Measurements from ENCODE around the gene ETS1.

The ETS1 gene

DNA sequence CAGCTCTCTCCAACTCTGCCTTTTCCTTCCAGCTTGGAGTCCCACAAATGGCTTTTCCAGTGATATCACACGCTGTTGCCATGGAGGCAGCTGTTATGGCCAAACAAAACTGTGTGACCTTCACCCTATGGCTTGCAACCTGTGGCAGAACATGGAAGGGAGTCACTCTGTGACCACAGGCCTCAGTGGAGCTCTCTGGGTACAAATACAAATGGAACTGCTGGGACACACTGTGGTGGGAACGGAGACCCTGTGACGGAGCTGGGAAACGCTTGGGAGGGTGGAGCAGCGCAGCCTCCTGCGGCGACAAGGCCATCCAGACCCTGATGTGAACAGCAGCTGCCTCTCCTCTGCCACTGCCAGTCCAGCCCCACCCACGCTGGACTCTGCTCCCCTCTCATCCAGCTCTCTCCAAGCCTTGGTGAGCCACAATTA is 162.5 kb downstream of the ETS1 start:
- no peak overlapping the region for H3K4me3 ChIP-seq (ENCODE audit: low read length)
- TF ChIP-seq EZH2 (optimal IDR thresholded peaks at IDR 0.05; ENCODE audit: low read depth, low read length) = no peak
- TF ChIP-seq, protein P1, sequence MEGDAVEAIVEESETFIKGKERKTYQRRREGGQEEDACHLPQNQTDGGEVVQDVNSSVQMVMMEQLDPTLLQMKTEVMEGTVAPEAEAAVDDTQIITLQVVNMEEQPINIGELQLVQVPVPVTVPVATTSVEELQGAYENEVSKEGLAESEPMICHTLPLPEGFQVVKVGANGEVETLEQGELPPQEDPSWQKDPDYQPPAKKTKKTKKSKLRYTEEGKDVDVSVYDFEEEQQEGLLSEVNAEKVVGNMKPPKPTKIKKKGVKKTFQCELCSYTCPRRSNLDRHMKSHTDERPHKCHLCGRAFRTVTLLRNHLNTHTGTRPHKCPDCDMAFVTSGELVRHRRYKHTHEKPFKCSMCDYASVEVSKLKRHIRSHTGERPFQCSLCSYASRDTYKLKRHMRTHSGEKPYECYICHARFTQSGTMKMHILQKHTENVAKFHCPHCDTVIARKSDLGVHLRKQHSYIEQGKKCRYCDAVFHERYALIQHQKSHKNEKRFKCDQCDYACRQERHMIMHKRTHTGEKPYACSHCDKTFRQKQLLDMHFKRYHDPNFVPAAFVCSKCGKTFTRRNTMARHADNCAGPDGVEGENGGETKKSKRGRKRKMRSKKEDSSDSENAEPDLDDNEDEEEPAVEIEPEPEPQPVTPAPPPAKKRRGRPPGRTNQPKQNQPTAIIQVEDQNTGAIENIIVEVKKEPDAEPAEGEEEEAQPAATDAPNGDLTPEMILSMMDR (IDR thresholded peaks at IDR 0.05; ENCODE audit: low read length) = no peak
- no peak for TF ChIP-seq EZH2phosphoT487 (IDR thresholded peaks at IDR 0.05; ENCODE audit: low read length)
- no peaks in the 10 kb centered on the region for H3K79me2 ChIP-seq (ENCODE audit: low read length)

DNA sequence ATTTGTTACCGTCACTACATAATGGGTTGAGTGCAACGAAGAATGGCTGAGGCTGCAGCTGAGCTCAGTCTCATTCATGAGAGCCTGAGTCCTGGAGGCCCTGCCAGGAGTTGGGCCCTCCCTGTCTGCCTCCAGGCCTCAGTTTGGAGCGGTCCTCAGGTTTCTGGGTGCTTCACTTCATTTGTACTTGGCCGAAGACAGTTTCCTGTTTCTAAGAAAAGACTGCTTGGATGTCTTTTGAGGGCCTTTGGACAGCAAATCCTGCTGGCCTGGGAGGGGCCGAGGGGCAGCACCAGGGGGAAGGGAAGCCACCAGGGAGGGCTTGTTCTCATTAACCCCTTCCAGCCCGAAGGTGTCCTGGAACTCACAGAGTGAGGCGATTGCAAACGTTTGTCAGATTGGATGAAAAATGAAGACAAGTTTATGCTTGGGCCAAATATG is 163.1 kb downstream of the ETS1 start:
- H3K9me2 ChIP-seq (replicated peaks; ENCODE audit: insufficient read depth, low read length) = no peaks in the 10 kb centered on the region
- H3K9me3 ChIP-seq (replicated peaks; ENCODE audit: insufficient read depth, low read length) = no peaks in the 10 kb centered on the region
- H3K4me2 ChIP-seq (ENCODE audit: low read depth, low read length) = no peak overlapping the region
- H3F3A ChIP-seq (ENCODE audit: insufficient read depth, low read length) = no peaks in the 10 kb centered on the region
- no peaks in the 10 kb centered on the region for H3K4me1 ChIP-seq (ENCODE audit: low read length)
- TF ChIP-seq, protein P1 (IDR thresholded peaks at IDR 0.05; ENCODE audit: low read length) = no peak
- TF ChIP-seq EZH2 (optimal IDR thresholded peaks at IDR 0.05; ENCODE audit: low read depth, low read length) (no peak), EZH2phosphoT487 (IDR thresholded peaks at IDR 0.05; ENCODE audit: low read length) (no peak)
- H3K27ac ChIP-seq (ENCODE audit: low read length) = no peak overlapping the region
- H3K27me3 ChIP-seq (replicated peaks; ENCODE audit: insufficient read depth, low read length) = no peaks in the 10 kb centered on the region
- H4K20me1 ChIP-seq (ENCODE audit: insufficient read depth, low read length) = no peaks in the 10 kb centered on the region
- no peak overlapping the region for H3K9ac ChIP-seq (ENCODE audit: low read length)
- no peaks in the 10 kb centered on the region for H3K79me2 ChIP-seq (ENCODE audit: low read length)
- DNase-seq = no peak
- H3K36me3 ChIP-seq (replicated peaks; ENCODE audit: insufficient read depth, low read length) = no peaks in the 10 kb centered on the region
- no peak overlapping the region for H3K4me3 ChIP-seq (ENCODE audit: low read length)
- H2AFZ ChIP-seq (ENCODE audit: low read length) = no peak overlapping the region

More for the DNA sequence above, 162.5 kb downstream of the ETS1 start:
- H3K9me2 ChIP-seq (replicated peaks; ENCODE audit: insufficient read depth, low read length) = no peaks in the 10 kb centered on the region
- H3K27ac ChIP-seq (ENCODE audit: low read length) = no peak overlapping the region
- no peaks in the 10 kb centered on the region for H3K36me3 ChIP-seq (replicated peaks; ENCODE audit: insufficient read depth, low read length)
- no peaks in the 10 kb centered on the region for H3K27me3 ChIP-seq (replicated peaks; ENCODE audit: insufficient read depth, low read length)
- no peak overlapping the region for H2AFZ ChIP-seq (ENCODE audit: low read length)
- no peaks in the 10 kb centered on the region for H4K20me1 ChIP-seq (ENCODE audit: insufficient read depth, low read length)
- no peak overlapping the region for H3K9ac ChIP-seq (ENCODE audit: low read length)
- H3K9me3 ChIP-seq (replicated peaks; ENCODE audit: insufficient read depth, low read length) = no peaks in the 10 kb centered on the region
- H3K4me2 ChIP-seq (ENCODE audit: low read depth, low read length) = no peak overlapping the region
- H3K4me1 ChIP-seq (ENCODE audit: low read length) = no peaks in the 10 kb centered on the region
- H3F3A ChIP-seq (ENCODE audit: insufficient read depth, low read length) = no peaks in the 10 kb centered on the region
- no peak for DNase-seq

DNA sequence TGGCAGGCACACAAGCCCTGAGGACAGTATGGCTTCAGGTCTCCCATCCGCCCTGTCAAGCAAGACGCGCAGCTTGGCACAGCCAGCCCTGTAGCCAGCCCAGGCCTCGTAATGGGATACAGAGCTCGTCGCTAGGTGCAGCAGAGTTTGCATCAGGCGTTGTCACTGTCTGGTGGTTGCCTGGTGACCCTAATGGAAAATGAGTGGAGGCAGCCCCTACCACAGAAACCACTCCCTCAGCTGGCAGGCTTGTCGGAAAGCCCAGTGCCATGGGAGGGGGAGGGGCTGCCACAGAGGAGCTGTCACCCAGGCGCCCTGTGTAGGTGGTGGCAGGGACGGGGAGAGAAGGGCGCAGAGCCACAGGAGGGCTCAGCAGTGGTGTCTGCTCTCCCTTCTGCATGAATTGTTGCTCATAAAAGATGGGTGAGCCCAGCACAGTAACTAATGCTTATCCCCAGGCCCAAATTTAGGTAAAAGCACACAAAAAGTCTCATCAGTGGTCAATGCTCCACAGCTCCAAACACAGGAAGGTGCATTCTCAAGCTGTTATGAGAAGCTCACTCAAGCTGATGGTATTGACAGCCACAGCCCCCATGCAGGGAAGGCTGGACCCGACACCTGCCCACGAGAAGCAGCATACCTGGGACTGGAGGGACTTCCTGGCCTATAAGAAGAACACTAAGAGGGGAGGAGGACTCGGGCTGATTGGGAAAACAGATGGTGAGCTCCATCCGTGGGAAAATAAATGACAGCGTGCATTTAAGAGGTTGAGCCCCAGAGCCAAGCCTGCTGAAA is 164.6 kb downstream of the ETS1 start:
- no peak for DNase-seq

More for the DNA sequence above, 164.6 kb downstream of the ETS1 start:
- no peaks in the 10 kb centered on the region for H4K20me1 ChIP-seq (ENCODE audit: insufficient read depth, low read length)
- H3K9me3 ChIP-seq (replicated peaks; ENCODE audit: insufficient read depth, low read length) = no peaks in the 10 kb centered on the region
- H2AFZ ChIP-seq (ENCODE audit: low read length) = no peak overlapping the region
- no peak overlapping the region for H3K4me3 ChIP-seq (ENCODE audit: low read length)
- no peaks in the 10 kb centered on the region for H3K4me1 ChIP-seq (ENCODE audit: low read length)
- TF ChIP-seq EZH2phosphoT487 (IDR thresholded peaks at IDR 0.05; ENCODE audit: low read length) = no peak
- TF ChIP-seq, protein P1 (IDR thresholded peaks at IDR 0.05; ENCODE audit: low read length) = no peak
- TF ChIP-seq EZH2 (optimal IDR thresholded peaks at IDR 0.05; ENCODE audit: low read depth, low read length) = no peak
- H3F3A ChIP-seq (ENCODE audit: insufficient read depth, low read length) = no peaks in the 10 kb centered on the region
- no peaks in the 10 kb centered on the region for H3K27me3 ChIP-seq (replicated peaks; ENCODE audit: insufficient read depth, low read length)
- no peak overlapping the region for H3K4me2 ChIP-seq (ENCODE audit: low read depth, low read length)
- H3K27ac ChIP-seq (ENCODE audit: low read length) = no peak overlapping the region
- H3K79me2 ChIP-seq (ENCODE audit: low read length) = no peaks in the 10 kb centered on the region
- no peak overlapping the region for H3K9ac ChIP-seq (ENCODE audit: low read length)
- H3K36me3 ChIP-seq (replicated peaks; ENCODE audit: insufficient read depth, low read length) = no peaks in the 10 kb centered on the region
- no peaks in the 10 kb centered on the region for H3K9me2 ChIP-seq (replicated peaks; ENCODE audit: insufficient read depth, low read length)

Measured in MM.1S (cell line).